HG02981 (cell line): ENCODE results near the gene EPHB1.
A peak's percentile ranks its signal among the peaks of the same experiment; 100 is the strongest.

Experiments used
- ATAC-seq: cut with Tn5 transposase; IDR thresholded peaks from one replicate; pipeline ENCODE4 v1.9.1; 2021; ENCODE audit warnings: mild to moderate bottlenecking, moderate library complexity; ENCODE audit not compliant: unreplicated experiment

Gene EPHB1

DNA sequence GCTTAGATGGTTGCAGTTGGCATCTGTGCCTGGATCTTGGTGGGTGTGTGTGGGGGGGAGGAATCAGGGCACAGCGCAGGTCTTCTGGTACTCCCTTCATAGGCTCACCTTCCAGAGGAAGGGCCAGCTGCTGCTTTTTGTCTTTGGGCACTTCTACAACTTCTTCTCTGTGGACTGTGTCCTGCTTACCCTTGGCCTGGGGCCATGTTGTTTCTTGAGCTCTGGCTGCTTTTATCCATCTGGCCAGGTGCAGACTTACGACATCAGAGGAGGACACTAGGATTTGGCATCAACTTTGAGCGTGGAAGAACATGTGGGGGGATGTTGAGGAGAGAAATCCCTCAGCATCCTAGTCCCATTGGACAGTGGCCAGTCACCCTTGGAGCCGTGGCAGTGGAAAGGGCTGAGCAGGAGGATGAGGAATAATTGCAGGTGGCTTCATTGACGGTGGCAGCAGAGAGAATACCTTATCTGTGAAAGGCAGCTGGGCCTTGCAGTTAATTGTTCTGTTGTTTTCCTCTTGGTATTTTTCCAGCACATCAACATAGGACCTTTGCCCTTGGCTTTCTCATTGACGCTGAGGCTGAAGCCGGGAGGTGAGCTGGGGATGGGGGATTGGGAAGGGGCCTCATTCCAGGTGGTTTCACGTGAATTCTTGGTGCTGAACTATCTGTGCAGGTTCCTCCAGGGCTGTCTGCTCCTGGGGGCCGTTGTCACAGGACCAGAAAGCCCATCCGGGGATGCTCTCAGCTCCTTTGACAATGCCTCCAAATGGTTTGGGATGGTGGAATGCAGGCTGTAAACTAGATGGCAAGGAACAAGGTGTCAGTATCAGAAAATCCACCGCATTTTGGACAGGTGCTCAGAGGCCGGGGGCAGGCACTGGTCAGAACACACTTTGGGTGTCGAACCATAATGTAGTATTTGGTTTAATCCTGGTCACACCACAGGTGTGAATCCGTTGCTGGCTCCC, 9.7 kb downstream of the EPHB1 start:
- no peak for ATAC-seq

DNA sequence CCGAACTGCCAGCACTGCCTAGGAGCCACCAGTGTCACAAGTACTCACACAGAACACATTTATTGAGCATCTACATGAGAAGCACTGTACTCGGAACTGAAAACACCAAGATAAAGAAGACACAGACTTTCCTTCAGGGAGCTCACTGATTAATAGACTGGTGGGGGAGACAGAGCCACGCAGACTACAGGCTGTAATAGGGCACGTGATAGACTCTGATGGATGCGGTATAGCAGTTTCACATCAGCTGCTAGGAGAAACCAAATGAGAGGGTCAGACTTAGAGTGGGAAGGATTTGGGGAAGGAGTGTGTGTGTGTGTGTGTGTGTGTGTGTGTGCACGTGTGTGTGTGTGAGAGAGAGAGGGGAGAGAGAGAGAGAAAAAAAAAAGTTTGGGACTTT, 12.1 kb downstream of the EPHB1 start:
- no peak for ATAC-seq

DNA sequence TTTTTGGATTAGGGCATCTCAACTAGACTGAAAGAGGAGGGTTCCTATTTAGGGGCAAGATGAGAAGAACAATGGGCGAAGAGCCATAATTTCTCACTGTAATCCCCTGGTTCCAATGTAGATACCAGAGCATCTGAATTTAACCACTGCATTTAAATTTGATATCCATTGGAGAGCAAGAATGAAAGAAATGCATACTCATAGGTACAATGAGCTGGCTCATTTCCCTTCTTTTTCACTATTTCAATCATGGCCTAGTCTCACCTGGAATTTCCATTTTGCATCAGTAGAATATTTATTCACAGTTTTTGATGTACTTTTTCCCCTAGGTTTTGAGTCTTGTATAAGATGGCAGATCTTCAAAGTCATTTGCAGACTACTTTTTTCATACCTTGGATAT, 13.8 kb downstream of the EPHB1 start:
- no peak for ATAC-seq

DNA sequence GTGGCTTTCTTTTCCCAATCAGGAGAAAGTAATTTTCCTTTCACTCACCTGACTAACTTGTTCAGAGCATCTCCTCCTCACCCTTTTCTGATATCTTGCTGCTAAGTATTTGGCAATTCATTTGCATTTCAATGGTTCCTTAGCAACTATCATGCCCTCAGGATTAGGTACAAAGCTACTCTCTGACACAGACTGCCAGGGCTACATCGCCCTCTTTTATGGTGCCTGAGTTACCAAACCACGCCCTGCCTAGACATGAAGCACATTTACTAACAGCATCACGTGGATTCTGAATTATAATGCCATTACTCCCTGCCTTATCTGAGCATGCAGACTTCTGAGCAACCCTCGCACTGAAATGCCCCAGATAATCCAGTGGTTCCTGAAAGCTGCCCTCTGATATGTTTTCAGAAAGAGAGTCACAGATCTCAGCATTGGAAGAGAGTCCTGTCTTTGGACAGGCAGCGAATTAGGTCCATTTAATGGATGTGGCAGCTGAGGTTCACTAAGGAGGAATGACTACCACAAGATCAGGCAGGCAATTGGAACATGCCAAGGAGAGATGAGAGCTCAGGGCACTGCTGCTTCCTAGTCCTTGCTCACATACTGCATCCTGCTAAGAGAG, 14.5 kb downstream of the EPHB1 start:
- ATAC-seq = no peak

DNA sequence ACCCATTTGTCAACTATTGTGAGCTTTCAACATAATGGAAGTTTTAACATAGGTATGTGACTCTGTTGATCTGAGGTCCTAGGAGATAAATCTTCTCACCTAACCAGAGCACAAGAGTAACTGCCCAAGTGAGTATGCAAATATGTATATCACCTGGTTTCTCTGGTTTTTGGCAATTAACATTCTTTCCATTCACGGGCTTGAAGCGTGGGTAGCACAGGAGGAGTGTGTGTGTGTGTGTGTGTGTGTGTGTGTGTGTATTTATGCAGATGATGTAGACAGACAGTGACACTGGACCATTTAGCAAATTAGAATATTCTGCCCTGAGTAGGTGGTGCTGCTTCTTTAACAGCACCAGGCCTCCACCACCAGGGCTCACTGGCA, 15.0 kb downstream of the EPHB1 start:
- ATAC-seq = no peak

DNA sequence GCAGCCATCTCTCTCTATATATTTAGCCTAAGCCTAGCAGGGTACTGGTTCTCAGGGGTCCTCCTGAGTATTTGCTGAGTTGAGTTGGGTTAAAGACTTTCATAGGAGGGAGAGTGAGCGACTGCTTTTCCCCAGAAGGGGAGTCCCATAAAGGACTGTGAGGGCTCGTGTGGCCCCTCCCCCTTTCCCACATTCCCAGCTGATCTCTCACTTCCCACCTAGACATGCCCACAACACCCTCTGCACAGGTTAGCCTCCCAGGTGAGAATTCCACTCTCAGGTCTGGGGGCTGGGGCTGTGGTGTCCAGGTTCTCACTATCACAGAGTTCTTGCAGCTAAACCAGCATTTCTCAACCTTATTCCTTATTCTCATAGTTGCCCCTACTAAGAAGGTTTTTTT, 15.8 kb downstream of the EPHB1 start:
- ATAC-seq = no peak

DNA sequence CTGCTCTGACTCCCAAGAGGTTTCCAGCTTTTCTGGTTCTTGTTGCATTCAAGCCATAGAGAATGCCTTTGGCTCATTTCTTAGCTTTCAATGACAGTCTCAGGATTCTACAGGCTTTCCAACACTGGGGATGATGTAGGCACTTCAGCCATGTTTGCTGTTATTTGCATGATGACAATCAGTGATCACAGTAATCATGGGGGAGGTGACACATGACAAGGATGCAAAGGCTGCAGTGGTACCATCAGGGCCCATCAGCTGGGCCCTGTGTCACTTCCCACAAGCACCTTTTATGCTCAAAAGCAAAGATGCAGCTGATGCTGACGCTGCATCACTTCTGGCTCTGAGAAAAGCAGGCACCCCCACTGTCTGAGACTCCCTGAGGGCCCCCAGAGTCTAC, 18.6 kb downstream of the EPHB1 start:
- ATAC-seq = no peak

DNA sequence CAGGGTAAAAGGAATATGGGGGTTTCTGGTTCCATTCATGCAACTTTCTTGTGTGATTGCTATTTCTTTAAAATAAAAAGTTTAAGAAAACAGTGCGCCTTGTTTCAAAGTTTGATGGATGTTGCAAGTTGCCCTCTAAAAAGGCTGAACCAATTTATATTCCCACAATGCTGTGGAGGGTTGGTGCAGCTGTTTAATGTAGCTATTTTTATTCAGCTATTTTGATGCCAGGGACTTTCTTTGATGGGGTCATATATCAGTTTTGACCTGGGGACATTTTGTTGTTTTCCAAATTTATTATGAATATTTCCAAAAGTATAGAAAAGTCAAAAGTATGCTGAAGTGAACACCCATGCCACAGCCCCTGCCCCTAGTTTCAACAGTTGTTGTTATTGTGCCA, 20.5 kb downstream of the EPHB1 start:
- ATAC-seq = no peak

DNA sequence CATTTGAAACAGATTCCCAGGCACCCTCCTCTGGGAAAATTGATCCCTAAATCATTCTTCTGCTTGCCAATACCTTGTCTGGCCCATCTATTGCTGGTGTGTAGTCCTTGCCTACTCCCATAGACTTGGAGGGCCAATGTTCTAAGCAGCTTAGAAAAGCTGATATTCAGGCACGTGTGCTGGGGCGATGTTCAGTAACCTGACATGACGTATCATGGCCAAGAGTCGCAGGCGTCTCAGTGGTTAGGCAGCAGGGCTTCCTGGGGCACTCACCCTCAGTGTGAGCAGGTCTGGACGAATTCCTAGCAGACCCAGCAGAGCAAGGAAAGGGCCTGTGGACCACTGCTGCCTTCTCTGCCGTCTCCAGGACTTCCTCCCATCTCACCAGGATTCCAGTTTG, 21.6 kb downstream of the EPHB1 start:
- ATAC-seq = no peak

DNA sequence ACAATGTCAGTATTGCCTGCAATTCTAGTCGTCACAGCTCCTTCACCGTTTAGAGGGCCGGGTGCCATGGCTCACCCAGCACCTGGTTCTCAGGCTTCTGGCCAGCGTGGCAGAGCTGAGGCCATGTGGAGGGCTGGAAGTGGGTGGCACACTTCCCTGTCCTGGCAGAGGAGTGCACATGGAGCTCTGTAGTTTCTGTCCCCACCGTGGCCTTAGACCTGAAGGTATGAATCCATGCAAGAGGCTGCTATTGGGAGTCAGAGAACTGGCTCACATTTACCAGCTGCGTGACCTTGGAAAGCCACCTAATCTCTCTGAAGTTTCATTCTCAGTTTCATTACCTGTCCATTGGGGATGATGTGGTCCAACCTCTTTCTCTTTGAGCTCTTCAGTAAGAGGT, 22.2 kb downstream of the EPHB1 start:
- ATAC-seq = peak; percentile 91

DNA sequence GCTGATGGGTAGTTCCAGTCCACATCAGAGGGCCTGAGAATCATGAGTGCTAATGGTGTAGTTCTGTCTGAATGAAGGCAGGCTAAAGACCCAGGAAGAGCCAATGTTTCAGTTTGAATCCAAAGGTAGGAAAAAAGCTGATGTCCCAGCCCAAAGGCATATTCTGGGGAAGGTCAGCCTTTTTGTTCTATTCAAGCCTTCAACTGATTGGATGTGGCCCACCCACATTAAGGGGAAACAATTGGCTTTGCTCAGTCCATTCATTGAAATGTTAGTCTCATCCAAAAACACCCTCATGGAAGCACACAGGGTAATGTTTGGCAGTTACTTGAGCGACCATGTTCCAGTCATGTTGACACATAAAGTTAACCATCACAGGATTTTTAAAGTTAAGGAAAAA, 25.9 kb downstream of the EPHB1 start:
- no peak for ATAC-seq

DNA sequence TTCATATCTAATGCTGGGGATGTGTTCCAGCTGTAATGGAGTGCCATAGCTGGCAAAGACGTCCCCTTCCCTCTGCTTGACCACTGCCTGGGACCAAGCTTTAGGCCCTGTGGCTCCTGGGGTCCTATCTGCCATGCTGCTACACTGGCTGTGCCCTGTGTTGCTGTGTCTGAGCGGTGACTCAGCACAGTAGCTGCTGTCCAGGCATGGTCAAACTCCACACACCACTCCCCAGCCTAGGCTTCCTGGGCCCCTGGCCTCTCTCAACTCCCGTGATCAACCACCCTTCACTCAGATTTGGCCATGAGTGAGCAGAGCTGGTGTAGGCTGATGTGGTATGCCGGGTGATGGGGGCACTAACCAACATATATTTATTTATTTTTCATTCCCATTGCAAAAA, 27.0 kb downstream of the EPHB1 start:
- ATAC-seq = no peak

DNA sequence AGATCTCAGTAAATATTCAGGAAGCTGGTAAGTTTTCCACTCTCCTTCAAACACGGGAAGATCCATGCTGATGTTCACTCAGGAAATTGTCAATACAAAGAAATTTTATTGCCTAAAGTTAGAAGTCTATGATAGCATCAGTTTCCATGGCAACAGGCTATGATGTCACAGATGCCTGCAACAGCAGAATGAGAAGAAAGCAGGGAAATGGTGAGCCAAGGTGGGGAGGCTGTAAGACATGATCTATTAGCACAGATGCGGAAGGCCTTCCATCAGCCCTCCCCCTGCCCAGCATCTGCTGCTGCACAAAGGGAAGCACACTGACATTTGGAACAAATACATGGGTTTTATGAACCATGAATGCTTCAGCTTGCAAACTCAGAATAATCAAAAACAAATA, 28.6 kb downstream of the EPHB1 start:
- no peak for ATAC-seq

DNA sequence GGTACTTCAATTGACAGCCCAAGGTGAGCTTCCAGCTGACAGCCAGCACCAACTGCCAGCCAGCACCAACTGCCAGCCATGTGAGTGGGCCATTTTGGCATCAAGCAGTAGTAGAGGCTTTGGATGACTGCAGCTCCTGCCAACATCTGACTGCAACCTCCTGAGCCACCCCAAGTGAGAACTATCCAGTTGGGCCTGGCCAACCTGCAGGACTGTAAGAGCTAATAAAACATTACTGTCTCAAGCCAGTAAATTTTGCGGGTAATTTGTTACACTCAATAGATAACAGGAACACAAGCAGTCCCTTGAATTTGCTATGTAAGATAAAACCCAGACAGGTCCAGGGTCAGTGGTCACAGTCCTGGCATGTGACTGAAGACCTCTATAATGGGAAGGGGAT, 29.7 kb downstream of the EPHB1 start:
- no peak for ATAC-seq

DNA sequence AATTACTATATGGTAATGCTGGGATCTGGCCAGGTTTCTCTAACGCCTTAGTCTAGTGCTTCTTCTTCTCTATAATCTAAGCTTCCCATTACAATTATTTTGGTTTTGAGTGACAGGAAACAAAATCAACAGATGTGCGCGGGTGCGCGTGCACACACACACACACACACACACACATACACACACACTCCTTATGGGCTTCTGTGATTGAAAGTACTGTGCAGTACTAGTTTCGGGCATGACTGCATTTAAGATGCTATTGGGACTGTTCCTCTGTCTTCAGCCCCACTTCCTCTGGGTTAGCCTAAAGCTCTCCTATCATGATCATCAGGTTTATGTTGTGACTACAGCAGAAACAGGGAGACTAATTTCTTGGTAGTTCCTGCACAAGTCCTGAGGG, 32.2 kb downstream of the EPHB1 start:
- ATAC-seq = peak; percentile 69

DNA sequence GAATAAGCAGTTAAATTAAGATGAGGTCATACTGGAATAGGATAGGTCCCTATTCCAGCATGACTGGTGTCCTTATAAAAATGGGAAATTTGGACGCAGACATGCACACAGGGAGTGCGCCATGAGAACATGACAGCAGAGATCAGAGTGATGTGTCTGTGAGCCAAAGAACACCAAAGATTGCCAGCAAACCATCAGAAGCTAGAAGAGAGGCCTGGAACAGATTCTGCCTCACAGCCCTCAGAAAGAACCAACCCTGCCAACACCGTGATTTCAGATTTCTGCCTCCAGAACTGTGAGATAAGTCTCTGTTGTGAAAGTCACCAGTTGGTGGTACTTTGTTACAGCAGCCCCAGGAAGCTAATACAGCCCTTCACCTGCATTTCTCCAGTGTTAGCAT, 34.7 kb downstream of the EPHB1 start:
- ATAC-seq = no peak

DNA sequence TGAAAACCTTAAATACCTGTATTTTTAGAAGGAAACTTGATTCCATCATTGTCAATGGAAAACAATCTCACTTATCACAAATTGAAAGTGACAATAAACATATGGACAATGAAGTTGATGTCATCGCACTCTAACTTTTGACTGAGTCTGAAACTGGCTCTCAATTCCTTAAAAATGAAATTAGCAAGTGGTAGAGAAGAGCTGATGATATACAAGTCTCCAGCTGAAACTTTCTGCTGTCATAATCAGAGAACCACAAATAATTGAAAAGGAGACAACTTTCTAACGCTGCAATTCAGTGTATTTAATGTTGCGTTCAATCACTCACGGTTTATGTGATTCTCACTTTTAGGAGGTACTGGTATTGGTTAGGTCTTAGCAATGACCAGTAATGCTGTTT, 37.5 kb downstream of the EPHB1 start:
- no peak for ATAC-seq

DNA sequence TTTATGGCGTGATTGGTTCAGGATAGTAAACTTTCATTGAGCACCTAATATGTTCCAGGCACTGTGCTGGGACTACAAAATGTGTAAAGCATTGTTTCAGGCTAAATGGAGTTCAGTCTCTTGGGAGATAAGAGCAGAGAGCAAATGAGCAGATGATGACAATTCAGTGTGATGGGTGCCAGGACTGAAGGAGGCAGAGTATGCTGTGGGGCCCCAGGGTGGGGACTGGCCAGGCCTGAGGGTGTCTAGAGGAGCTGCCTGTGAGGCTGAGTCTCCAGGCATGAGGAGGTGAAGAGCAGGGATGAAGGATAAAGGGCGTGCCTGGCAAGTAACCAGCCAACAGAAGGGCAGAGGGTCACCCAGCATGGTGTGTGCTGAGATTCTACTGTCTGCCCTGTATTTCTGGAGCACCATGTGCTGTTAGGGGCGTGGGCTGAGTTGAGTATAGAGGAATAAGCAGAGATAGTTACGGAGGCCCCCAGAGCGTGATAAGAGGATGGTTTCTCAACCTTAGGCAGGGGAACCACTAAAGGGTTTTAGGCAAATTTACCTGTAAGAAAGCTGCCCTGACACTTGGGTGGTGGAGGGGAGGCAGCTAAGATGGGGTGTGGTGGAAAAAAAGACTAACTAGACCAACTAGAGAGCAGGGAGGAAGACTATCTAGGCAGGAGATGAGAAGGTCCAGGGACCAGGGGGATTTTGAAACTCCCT, 38.5 kb downstream of the EPHB1 start:
- peak; percentile 49 for ATAC-seq

DNA sequence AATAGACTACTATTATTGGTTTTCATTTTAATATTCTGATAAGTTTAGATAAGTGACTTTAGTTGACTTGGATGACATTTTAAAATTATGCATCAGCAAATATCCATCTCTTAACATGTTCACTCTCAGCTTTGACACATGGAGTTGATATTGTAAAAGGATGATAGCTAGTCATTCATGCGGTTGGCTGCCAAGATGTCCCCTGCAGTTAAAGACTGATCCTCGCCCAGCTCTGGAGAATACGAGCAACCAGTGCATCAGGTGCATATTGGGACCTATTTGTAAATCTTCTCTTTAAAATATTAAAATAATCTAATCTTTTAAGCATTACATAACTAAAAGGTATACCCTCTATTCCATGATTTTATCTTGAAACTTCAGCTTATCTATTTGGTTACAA, 41.9 kb downstream of the EPHB1 start:
- no peak for ATAC-seq

DNA sequence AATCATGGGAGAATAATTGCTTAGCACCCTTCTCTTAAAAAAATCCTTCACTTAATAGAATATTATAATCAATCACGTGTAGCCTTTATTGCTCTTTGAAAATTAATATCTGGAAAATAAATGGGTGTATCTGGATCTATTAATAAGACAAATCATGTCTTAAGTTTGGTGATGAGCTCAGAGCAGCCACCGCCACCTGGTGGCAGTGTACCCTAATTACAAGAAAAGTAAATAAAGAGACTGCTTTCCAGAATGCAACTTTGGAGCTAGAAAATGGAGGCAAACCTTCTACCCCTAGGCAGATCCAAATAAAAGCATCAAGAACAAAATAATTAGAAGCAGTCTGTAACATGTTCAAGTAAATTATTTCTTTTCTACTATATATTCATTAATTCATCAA, 43.5 kb downstream of the EPHB1 start:
- no peak for ATAC-seq

DNA sequence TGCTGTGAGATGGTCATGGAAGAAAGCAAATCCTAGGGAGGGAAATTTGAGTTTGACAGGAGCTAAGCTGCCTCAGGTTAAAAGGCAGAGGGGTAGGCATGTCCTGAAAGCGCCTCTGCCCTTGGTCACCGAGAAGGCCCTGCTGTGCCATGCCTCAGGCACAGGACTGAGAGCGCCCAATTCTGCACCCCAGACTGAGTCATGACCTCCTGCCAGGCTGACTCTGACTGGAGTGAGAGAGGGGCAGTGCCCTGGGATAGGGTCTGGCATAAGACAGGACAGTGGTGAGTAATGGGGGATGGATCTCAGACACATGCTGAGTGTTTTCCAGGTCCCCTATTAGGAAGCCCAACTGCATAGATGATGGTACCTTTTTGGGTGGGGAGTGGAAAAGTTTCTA, 44.4 kb downstream of the EPHB1 start:
- no peak for ATAC-seq

DNA sequence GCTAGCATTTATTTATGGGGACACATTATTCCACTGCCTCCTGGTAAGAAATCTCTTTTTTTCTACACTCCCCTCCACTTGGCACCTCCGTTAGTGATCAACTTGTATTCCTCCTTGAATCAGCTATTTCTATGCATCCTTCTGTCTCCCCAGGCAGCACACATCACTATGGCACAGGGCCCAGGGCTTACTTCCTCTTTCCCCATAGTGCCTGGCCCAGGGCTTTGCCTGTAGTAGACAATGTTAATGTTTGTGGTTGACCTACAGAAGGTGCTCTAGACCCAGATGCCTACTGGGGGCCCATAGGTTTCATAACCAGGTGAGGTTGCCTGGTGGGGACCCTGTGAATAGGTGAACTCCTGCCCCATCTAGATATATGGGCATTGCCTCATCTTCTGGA, 44.9 kb downstream of the EPHB1 start:
- peak; percentile 64 for ATAC-seq
